Measurements from ENCODE around the gene SHBG.

The SHBG gene

GRCh38 chr17:7646457-7646856, 16.5 kb downstream of the SHBG start:
- Histone ChIP-seq H2AFZ (ENCODE audit: low read depth, low read length, severe bottlenecking) (no peak overlapping the region), H3K79me2 (ENCODE audit: insufficient read depth, low read length) (no peaks in the 10 kb centered on the region), H3K27me3 (ENCODE audit: low read length) (no peaks in the 10 kb centered on the region), H3K9ac (ENCODE audit: low read length) (no peak overlapping the region), H3F3A (ENCODE audit: insufficient read depth) (no peaks in the 10 kb centered on the region), H3K4me2 (ENCODE audit: low read depth, low read length, poor library complexity, severe bottlenecking) (no peak overlapping the region), H3K27ac (ENCODE audit: low read depth, low read length) (no peak overlapping the region), H4K20me1 (ENCODE audit: low read depth, low read length) (no peaks in the 10 kb centered on the region), H3K9me2 (replicated peaks; ENCODE audit: insufficient read depth, low read length) (no peaks in the 10 kb centered on the region), H3K9me3 (ENCODE audit: insufficient read depth, low read length) (no peaks in the 10 kb centered on the region), H3K4me3 (ENCODE audit: insufficient read depth, low read length, poor library complexity, severe bottlenecking) (no peak overlapping the region), H3K36me3 (ENCODE audit: low read length) (no peaks in the 10 kb centered on the region)
- TF ChIP-seq, protein P1, sequence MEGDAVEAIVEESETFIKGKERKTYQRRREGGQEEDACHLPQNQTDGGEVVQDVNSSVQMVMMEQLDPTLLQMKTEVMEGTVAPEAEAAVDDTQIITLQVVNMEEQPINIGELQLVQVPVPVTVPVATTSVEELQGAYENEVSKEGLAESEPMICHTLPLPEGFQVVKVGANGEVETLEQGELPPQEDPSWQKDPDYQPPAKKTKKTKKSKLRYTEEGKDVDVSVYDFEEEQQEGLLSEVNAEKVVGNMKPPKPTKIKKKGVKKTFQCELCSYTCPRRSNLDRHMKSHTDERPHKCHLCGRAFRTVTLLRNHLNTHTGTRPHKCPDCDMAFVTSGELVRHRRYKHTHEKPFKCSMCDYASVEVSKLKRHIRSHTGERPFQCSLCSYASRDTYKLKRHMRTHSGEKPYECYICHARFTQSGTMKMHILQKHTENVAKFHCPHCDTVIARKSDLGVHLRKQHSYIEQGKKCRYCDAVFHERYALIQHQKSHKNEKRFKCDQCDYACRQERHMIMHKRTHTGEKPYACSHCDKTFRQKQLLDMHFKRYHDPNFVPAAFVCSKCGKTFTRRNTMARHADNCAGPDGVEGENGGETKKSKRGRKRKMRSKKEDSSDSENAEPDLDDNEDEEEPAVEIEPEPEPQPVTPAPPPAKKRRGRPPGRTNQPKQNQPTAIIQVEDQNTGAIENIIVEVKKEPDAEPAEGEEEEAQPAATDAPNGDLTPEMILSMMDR (IDR thresholded peaks at IDR 0.05; ENCODE audit: insufficient read depth, low read length, poor library complexity, severe bottlenecking) = no peak
- no peak for TF ChIP-seq EZH2phosphoT487 (conservative IDR thresholded peaks at IDR 0.05; ENCODE audit: low read length)

DNA sequence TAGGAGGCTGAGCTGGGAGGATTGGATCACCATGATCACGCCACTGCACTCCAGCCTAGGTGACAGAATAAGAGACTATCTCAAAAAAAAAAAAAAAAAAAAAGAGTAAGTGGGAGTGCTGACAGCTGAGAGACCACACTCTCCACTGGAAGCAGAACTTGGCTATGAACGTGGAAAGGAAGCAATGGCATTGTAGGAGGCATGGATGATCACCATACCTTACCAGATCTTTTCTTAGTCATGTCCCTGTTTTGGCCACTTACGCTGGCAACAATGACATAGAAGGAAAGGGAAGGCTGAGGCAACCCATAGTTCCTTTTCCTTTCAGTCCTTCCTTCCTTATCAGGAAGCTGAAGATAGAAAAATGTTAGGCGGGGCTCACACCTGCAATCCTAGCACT, 17.1 kb downstream of the SHBG start:
- H3K4me3 ChIP-seq (ENCODE audit: insufficient read depth, low read length, poor library complexity, severe bottlenecking) = no peak overlapping the region
- no peak overlapping the region for H3K27ac ChIP-seq (ENCODE audit: low read depth, low read length)
- no peak overlapping the region for H3K4me2 ChIP-seq (ENCODE audit: low read depth, low read length, poor library complexity, severe bottlenecking)
- no peaks in the 10 kb centered on the region for H3K27me3 ChIP-seq (ENCODE audit: low read length)
- no peak overlapping the region for H2AFZ ChIP-seq (ENCODE audit: low read depth, low read length, severe bottlenecking)
- H3F3A ChIP-seq (ENCODE audit: insufficient read depth) = no peaks in the 10 kb centered on the region
- no peaks in the 10 kb centered on the region for H3K9me2 ChIP-seq (replicated peaks; ENCODE audit: insufficient read depth, low read length)
- no peaks in the 10 kb centered on the region for H4K20me1 ChIP-seq (ENCODE audit: low read depth, low read length)
- no peak overlapping the region for H3K9ac ChIP-seq (ENCODE audit: low read length)
- no peaks in the 10 kb centered on the region for H3K9me3 ChIP-seq (ENCODE audit: insufficient read depth, low read length)
- no peaks in the 10 kb centered on the region for H3K36me3 ChIP-seq (ENCODE audit: low read length)
- TF ChIP-seq EZH2phosphoT487 (conservative IDR thresholded peaks at IDR 0.05; ENCODE audit: low read length) = no peak
- TF ChIP-seq, protein P1 (IDR thresholded peaks at IDR 0.05; ENCODE audit: insufficient read depth, low read length, poor library complexity, severe bottlenecking) = no peak
- H3K79me2 ChIP-seq (ENCODE audit: insufficient read depth, low read length) = no peaks in the 10 kb centered on the region

- no peaks in the 10 kb centered on the region for H3K9me3 ChIP-seq (ENCODE audit: insufficient read depth, low read length)
- H3K36me3 ChIP-seq (ENCODE audit: low read length) = no peaks in the 10 kb centered on the region
- H3K79me2 ChIP-seq (ENCODE audit: insufficient read depth, low read length) = no peaks in the 10 kb centered on the region
- H3K9me2 ChIP-seq (replicated peaks; ENCODE audit: insufficient read depth, low read length) = no peaks in the 10 kb centered on the region
- peak within 1 kb of the TSS; percentile 22 for H3K4me3 ChIP-seq (ENCODE audit: insufficient read depth, low read length, poor library complexity, severe bottlenecking)
- no peaks in the 10 kb centered on the region for H3K27me3 ChIP-seq (ENCODE audit: low read length)
- no peak for TF ChIP-seq EZH2phosphoT487 (conservative IDR thresholded peaks at IDR 0.05; ENCODE audit: low read length)
- H3F3A ChIP-seq (ENCODE audit: insufficient read depth) = no peaks in the 10 kb centered on the region
- H4K20me1 ChIP-seq (ENCODE audit: low read depth, low read length) = no peaks in the 10 kb centered on the region
- H3K9ac ChIP-seq (ENCODE audit: low read length) = peak within 1 kb of the TSS; percentile 14; the same call in 1 of the 2 replicates
- peak within 1 kb of the TSS; percentile 4 for H2AFZ ChIP-seq (ENCODE audit: low read depth, low read length, severe bottlenecking)
- H3K27ac ChIP-seq (ENCODE audit: low read depth, low read length) = no peak within 1 kb of the TSS
- H3K4me2 ChIP-seq (ENCODE audit: low read depth, low read length, poor library complexity, severe bottlenecking) = peak within 1 kb of the TSS; percentile 56
Observed at GRCh38 chr17:7650509-7651096, 20.7 kb downstream of the SHBG start, which contains the start of gene ATP1B2. TSS of gene ATP1B2 (plus strand) at chr17:7650926. CDS start at chr17:7651519, 593 bp downstream.

DNA sequence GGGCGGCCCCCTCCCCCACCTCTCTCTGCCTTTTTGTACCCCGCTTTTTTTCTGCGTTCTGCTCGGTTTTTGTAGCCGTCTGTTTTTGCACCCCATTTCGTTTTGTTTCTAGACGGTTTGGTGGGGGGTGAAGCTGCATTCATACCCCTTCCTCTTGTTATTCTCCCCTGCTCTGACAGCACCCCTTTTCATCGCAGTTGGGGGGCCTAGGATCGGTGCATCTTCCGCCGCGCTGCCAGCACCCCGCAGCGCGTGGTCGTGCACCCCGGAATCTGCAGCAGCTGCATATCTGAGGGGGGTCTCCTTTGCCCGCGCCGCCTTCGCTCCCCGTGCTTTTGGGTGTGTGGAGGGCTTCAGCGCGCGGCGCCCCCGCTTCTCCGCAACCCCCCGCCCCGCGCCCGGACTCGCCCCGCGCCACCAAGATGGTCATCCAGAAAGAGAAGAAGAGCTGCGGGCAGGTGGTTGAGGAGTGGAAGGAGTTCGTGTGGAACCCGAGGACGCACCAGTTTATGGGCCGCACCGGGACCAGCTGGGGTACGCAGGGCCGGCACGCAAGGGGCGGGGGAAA, 21.2 kb downstream of the SHBG start:
- H3K27ac ChIP-seq (ENCODE audit: low read depth, low read length) = no peak overlapping the region
- H3K4me2 ChIP-seq (ENCODE audit: low read depth, low read length, poor library complexity, severe bottlenecking) = peak overlapping the region; percentile 56
- TF ChIP-seq, protein P1 (IDR thresholded peaks at IDR 0.05; ENCODE audit: insufficient read depth, low read length, poor library complexity, severe bottlenecking) = no peak
- no peak for TF ChIP-seq EZH2phosphoT487 (conservative IDR thresholded peaks at IDR 0.05; ENCODE audit: low read length)
- H3F3A ChIP-seq (ENCODE audit: insufficient read depth) = no peaks in the 10 kb centered on the region
- H3K79me2 ChIP-seq (ENCODE audit: insufficient read depth, low read length) = no peaks in the 10 kb centered on the region
- no peaks in the 10 kb centered on the region for H3K9me3 ChIP-seq (ENCODE audit: insufficient read depth, low read length)
- H3K27me3 ChIP-seq (ENCODE audit: low read length) = no peaks in the 10 kb centered on the region
- no peak overlapping the region for H2AFZ ChIP-seq (ENCODE audit: low read depth, low read length, severe bottlenecking)
- peak overlapping the region; percentile 14; the same call in 1 of the 2 replicates for H3K9ac ChIP-seq (ENCODE audit: low read length)
- no peaks in the 10 kb centered on the region for H3K36me3 ChIP-seq (ENCODE audit: low read length)
- H4K20me1 ChIP-seq (ENCODE audit: low read depth, low read length) = no peaks in the 10 kb centered on the region
- H3K9me2 ChIP-seq (replicated peaks; ENCODE audit: insufficient read depth, low read length) = no peaks in the 10 kb centered on the region
- H3K4me3 ChIP-seq (ENCODE audit: insufficient read depth, low read length, poor library complexity, severe bottlenecking) = peak overlapping the region; percentile 22

All from SU-DHL-6 (cell line).